Measurements from ENCODE around the gene SYNDIG1L. TPM values are rescaled to one million over a fixed set of nuclear protein-coding genes. Genes with fewer than 3 reads are reported as not detected.

Gene SYNDIG1L
- under 1 TPM in 3 of 4 donors, not detected in 1; 0.21 to 0.91 (median 0.32) TPM for total RNA-seq

DNA sequence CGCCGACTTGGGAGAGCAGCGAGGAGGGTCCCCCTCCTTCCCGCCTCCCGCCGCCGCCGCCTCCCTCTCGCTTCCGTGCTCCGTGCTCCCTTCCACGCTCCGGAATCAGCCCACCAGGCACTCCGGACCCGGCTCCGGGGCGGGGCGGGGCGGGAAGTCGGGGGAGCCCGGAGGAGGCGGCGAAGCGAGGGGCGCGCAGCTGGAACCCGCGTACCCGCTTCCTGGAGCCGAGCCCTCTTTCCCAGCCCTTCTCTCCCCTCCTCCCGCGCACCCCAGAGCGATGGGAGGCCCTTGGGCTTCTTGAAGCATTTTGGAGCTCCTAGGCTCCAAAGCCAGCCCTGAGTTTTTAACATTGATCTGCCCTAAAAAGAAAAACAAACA, at the start of gene SYNDIG1L:
SYNDIG1L (minus strand) TSS at position 9 of the 381 bp plus-strand sequence. CDS start 16,466 bp downstream, outside the sequence.
- no peaks in the 10 kb centered on the region for H3K36me3 ChIP-seq
- DNase-seq (ENCODE audit: low spot score in 2 of 2): no peak
- TF ChIP-seq POLR2AphosphoS5 (IDR thresholded peaks at IDR 0.05) (no peak), EP300 (IDR thresholded peaks at IDR 0.05) (no peak), POLR2A (IDR thresholded peaks at IDR 0.05) (no peak)
- TF ChIP-seq, protein P1, sequence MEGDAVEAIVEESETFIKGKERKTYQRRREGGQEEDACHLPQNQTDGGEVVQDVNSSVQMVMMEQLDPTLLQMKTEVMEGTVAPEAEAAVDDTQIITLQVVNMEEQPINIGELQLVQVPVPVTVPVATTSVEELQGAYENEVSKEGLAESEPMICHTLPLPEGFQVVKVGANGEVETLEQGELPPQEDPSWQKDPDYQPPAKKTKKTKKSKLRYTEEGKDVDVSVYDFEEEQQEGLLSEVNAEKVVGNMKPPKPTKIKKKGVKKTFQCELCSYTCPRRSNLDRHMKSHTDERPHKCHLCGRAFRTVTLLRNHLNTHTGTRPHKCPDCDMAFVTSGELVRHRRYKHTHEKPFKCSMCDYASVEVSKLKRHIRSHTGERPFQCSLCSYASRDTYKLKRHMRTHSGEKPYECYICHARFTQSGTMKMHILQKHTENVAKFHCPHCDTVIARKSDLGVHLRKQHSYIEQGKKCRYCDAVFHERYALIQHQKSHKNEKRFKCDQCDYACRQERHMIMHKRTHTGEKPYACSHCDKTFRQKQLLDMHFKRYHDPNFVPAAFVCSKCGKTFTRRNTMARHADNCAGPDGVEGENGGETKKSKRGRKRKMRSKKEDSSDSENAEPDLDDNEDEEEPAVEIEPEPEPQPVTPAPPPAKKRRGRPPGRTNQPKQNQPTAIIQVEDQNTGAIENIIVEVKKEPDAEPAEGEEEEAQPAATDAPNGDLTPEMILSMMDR (IDR thresholded peaks at IDR 0.05): no peak
- peak within 1 kb of the TSS; percentile 23 for H3K4me3 ChIP-seq
- H3K4me1 ChIP-seq: peaks cover 5% of the 10 kb centered on the region
- H3K27me3 ChIP-seq: peaks cover 38% of the 10 kb centered on the region
- no peak within 1 kb of the TSS for H3K27ac ChIP-seq
- no peaks in the 10 kb centered on the region for H3K9me3 ChIP-seq
- WGBS: 8% methylated on average over 25 of the region's 33 CpGs

DNA sequence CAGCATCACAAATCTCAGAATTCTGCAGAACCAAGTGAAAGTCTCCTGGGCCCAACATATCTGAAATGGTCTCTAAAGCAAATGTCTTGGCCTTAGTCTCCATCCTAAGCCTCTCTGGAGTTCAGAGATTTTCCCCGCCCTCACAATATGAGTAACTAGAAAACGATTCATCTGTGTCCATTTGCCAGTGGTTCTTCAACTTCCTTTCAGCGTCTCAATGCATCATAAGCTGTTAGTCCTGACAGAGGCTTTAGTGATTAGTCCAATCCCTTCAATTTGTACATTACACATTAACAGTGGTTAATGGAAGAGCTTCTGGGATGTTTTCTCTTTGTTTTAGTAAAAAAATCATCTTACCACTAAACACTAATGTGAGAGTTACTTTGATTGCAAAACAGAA, 49.7 kb upstream of the SYNDIG1L start:
- H3K27me3 ChIP-seq: no peaks in the 10 kb centered on the region
- no peak for DNase-seq (ENCODE audit: low spot score in 2 of 2)
- H3K4me1 ChIP-seq: peaks cover 6% of the 10 kb centered on the region
- WGBS: 52% methylated on average over 3 of the region's 3 CpGs
- H3K27ac ChIP-seq: no peak overlapping the region
- peaks cover 54% of the 10 kb centered on the region for H3K36me3 ChIP-seq
- TF ChIP-seq EP300 (IDR thresholded peaks at IDR 0.05) (no peak), POLR2A (IDR thresholded peaks at IDR 0.05) (no peak), POLR2AphosphoS5 (IDR thresholded peaks at IDR 0.05) (no peak)
- TF ChIP-seq, protein P1 (IDR thresholded peaks at IDR 0.05): no peak
- H3K4me3 ChIP-seq: no peak overlapping the region
- no peaks in the 10 kb centered on the region for H3K9me3 ChIP-seq

DNA sequence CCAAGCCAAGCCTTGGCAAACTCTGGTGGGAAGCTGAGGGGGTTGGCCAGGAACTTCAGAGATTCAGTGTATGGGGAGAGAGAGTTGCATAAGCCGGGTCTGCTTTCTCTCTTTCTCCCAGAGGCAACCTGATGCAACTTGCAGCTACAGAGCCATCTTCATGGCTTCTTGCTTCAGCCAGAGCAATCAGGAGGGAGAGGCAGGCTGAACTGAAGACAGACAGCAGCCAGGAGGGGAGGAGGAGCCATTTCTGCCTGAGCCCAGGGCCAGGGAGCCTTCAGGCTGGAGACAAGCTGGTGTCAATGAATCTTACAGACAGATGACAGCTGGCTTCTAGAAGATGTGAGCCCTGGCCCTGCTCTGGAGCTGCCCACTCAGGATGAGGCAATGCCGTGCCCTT, 48.4 kb upstream of the SYNDIG1L start:
- TF ChIP-seq, protein P1 (IDR thresholded peaks at IDR 0.05): no peak
- TF ChIP-seq EP300 (IDR thresholded peaks at IDR 0.05): no peak
- no peak for TF ChIP-seq POLR2A (IDR thresholded peaks at IDR 0.05)
- TF ChIP-seq POLR2AphosphoS5 (IDR thresholded peaks at IDR 0.05): no peak
- 70% methylated on average over 2 of the region's 2 CpGs for WGBS
- no peaks in the 10 kb centered on the region for H3K27me3 ChIP-seq
- H3K9me3 ChIP-seq: no peaks in the 10 kb centered on the region
- H3K27ac ChIP-seq: no peak overlapping the region
- no peak for DNase-seq (ENCODE audit: low spot score in 2 of 2)
- no peak overlapping the region for H3K4me3 ChIP-seq
- peaks cover 41% of the 10 kb centered on the region for H3K36me3 ChIP-seq
- peaks cover 19% of the 10 kb centered on the region for H3K4me1 ChIP-seq

DNA sequence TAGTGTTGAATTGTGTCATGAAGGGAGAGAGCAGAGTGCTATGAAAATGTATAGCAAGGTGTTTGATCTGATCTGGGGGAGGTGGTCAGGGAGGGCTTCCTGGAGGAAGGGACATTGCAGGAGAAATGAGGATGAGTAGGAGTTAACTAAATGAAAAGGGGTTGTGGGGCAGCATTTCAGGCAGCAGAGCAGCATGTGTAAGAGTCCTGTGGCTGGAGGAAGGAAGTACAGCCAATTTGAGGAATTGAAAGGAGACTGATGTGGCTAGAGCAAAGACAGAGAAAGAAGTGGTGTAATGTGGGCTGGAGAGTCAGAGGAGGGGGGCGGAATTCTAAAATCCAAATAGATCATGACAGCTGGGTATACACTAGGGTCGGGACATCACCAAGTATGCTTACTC, 46.6 kb upstream of the SYNDIG1L start:
- Histone ChIP-seq H3K27me3 (no peaks in the 10 kb centered on the region), H3K4me3 (no peak overlapping the region), H3K36me3 (peaks cover 29% of the 10 kb centered on the region), H3K9me3 (no peaks in the 10 kb centered on the region), H3K27ac (no peak overlapping the region), H3K4me1 (peaks cover 31% of the 10 kb centered on the region)
- no peak for DNase-seq (ENCODE audit: low spot score in 2 of 2)
- 90% methylated on average over 2 of the region's 2 CpGs for WGBS
- TF ChIP-seq EP300 (IDR thresholded peaks at IDR 0.05) (no peak), POLR2AphosphoS5 (IDR thresholded peaks at IDR 0.05) (no peak), POLR2A (IDR thresholded peaks at IDR 0.05) (no peak)
- TF ChIP-seq, protein P1 (IDR thresholded peaks at IDR 0.05): no peak

DNA sequence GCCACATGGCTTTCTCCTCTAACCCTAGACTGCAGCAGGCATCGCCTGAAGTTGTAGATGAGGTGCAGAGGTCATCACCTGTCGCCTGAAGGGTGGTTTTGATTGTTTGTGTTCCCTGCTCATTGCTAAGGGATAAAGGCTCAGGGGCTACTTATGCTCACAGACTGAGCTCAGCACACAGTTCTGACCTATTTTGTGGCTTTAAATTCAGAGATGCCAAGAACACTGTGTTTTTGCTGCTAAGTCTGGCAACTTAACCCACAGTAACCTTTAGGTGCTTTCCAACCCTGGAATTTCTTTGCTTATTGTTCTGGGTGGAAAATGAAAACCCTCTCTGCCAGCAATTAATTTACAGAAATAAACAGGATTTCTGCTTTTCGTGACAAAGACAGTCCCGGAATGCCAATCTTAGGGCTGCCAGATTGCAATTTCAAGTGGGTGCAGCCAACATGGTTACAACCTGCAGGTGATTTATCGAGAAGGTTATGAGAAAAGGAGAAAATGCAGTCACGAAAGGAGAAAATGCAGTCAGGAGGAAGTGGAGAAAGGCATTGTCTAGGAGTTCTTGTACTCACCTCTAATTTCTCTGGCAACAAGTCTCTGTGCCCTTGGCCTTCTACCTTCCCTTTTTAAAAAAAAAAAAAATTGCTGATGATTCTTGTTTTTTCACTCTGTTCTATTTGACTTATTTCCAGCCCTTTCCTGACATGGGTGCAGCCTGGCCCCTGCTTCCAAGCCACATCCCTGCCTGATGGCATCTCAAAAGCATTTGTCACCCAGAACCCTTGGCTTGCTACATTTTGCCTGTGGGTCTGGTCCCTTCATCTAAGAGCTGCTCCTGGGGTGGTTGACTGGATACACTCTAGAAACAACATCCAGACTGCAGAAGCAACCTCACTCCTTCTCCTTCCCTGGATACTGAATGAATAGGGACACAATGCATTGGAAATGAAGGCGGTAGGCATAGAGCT, 43.8 kb upstream of the SYNDIG1L start:
- DNase-seq (ENCODE audit: low spot score in 2 of 2): no peak
- Histone ChIP-seq H3K36me3 (peaks cover 18% of the 10 kb centered on the region), H3K27ac (peak overlapping the region; percentile 53), H3K27me3 (no peaks in the 10 kb centered on the region), H3K4me3 (no peak overlapping the region), H3K4me1 (peaks cover 31% of the 10 kb centered on the region), H3K9me3 (no peaks in the 10 kb centered on the region)
- TF ChIP-seq, protein P1 (IDR thresholded peaks at IDR 0.05): no peak
- 49% methylated on average over 7 of the region's 7 CpGs for WGBS

Measured in suprapubic skin (tissue), 4 donors.